ENCODE results near the gene XRCC5.

XRCC5 gene

DNA sequence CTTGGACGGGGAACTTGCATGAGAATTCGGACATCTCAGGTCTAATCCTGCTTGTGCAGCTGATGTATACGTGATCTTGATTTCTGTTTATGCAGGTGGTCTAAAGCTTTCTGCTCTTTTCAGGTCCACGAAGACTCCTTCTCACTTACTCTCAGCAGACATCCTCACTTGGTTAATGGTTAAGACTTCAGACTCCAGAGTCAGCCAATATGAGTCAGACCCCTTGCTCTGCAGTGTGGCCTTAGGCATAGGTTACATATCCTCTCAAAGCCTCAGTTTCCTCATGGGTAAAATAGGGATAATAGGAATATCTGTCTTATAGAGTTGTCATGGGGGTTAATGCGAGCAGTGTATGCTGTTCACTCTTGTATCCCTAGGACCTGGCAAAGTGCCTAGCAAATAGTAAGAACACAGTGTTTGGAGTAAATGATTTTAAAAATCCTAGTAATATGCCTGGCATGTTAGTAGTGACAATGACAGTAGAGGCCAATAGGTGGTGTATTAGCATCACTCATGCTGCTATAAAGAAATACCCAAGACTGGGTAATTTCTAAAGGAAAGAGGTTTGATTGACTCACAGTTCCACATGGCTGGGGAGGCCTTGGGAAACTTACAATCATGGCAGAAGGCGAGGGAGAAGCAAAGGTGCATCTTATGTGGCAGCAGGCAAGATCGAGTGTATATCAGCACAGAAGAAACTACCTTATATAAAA, 42.3 kb downstream of the XRCC5 start:
- no peak for DNase-seq (ENCODE audit: low read depth in 4 of 4, low spot score in 1 of 4)

GRCh38 chr2:216155954-216156353, 46.8 kb downstream of the XRCC5 start:
- no peak for DNase-seq (ENCODE audit: low read depth in 4 of 4, low spot score in 1 of 4)

- DNase-seq (ENCODE audit: low read depth in 4 of 4, low spot score in 1 of 4) = no peak
Observed at GRCh38 chr2:216156822-216157221, 47.7 kb downstream of the XRCC5 start.

DNA sequence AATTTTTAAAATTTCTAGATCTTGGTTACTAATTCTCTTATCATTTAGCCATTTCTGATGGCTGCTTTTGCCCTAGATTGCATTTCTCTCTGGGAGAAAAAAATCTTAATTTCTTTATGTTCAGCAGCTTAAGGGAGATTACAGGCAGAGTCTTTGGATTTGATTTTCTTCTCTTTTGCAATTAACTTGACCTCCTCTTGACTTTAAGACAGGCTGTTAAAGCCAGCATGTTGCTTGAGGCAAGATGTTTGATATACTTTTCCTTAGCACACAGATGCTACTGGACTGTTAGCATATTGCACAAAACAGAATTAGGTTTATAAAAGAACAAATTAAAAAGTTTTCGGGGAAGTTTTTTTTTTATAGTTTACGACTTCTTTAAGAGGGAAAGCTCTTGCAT, 50.0 kb downstream of the XRCC5 start:
- no peak for DNase-seq (ENCODE audit: low read depth in 4 of 4, low spot score in 1 of 4)

GRCh38 chr2:216159646-216160045, 50.5 kb downstream of the XRCC5 start:
- DNase-seq (ENCODE audit: low read depth in 4 of 4, low spot score in 1 of 4) = no peak

GRCh38 chr2:216160786-216161185, 51.6 kb downstream of the XRCC5 start:
- no peak for DNase-seq (ENCODE audit: low read depth in 4 of 4, low spot score in 1 of 4)

- DNase-seq (ENCODE audit: low read depth in 4 of 4, low spot score in 1 of 4) = no peak
Observed at GRCh38 chr2:216161967-216162366, 52.8 kb downstream of the XRCC5 start.

DNA sequence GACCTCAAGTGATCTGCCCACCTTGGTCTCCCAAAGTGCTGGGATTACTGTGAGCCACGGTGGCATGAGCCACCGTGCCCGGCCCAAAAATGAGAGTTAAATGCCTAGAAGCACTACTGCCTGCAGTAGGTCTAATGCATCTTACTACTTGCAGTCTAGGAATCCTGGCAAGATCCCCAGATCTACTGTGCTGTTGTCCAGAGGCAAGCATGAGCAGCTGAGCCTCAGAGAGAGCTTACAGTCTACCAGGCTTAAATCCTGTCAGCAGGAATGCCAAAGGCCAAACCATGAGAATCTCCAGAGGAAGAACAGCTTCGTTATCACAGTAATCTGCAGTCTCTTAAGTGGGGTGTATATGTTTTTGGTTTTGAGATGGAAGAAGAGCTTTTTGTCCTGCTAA, 54.4 kb downstream of the XRCC5 start:
- DNase-seq (ENCODE audit: low read depth in 4 of 4, low spot score in 1 of 4) = no peak

DNA sequence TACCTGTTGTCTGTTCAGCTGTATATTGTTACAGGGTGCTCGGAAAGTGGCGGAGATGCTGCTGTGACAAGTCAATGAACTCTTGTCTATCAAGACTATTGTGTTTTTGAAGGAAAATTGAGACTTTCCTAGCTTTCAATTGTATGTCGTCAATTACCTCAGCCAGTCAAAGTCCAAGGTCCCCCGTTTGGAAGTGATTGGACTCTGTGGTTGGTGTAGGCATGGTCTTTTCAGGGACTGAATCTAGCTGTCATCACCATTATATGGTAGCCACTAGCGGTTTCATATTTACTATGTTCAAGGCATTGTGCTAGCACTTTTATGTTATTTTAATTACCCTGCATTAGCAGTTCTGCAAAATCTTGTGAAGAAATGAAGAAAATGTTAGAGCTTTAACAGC, 54.9 kb downstream of the XRCC5 start:
- DNase-seq (ENCODE audit: low read depth in 4 of 4, low spot score in 1 of 4) = no peak

DNA sequence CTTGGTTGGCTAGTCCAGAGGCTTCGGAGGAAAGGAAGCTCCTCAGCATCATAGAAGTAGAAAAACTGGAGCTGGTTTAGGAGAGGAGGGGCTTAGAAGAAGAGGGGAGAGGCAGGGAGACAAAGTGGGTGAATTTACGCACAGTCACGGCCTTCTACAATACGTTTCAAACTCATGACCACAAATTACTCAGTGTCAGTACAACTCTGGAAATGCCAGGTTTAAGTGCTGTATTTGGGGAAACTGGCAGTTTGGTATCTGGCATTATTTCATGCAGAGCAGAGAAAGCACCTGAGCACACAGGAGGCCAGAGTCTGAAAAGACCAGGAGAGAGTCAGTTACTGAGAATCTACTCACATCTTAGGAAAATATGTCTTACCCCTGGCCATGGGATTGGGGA, 55.4 kb downstream of the XRCC5 start:
- no peak for DNase-seq (ENCODE audit: low read depth in 4 of 4, low spot score in 1 of 4)

- no peak for DNase-seq (ENCODE audit: low read depth in 4 of 4, low spot score in 1 of 4)
Observed at GRCh38 chr2:216165711-216166110, 56.6 kb downstream of the XRCC5 start.

- DNase-seq (ENCODE audit: low read depth in 4 of 4, low spot score in 1 of 4) = no peak
Observed at GRCh38 chr2:216169087-216169486, 59.9 kb downstream of the XRCC5 start.

GRCh38 chr2:216170076-216170763, 61.1 kb downstream of the XRCC5 start:
- no peak for DNase-seq (ENCODE audit: low read depth in 4 of 4, low spot score in 1 of 4)

DNA sequence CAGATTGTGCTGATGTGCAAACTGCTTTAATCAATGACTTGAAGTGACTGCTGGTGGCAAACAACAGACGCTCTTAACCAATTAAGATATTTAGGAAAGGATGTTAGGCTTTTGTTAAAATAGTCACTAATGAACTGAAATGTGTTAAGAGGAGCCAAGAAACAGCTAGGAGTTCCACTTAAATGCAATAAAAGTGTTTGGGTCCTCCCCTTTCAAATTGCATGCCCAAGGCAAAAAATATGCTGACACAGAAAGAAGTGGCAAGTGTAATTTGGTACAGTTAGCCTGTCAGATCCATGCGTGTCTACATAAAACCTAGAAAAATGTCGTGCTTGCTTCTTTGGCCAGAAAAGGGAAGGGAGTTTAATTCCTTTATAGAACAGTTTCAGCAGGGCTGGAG, 61.9 kb downstream of the XRCC5 start:
- DNase-seq (ENCODE audit: low read depth in 4 of 4, low spot score in 1 of 4) = no peak

DNA sequence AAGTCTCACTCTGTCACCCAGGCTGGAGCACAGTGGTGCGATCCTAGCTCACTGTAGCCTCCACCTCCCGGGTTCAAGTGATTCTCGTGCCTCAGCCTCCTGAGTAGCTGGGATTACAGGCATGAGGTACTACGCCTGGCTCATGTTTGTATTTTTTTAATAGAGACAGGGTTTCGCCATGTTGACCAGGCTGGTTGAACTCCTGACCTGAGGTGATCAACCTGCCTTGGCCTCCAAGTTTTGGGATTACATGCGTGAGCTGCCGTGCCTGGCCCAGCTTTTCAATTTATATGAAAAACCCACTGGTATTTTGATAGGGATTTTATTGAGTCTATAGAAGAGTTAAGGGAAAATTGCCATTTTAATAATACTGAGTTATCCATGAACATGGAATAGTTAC, 63.3 kb downstream of the XRCC5 start:
- DNase-seq (ENCODE audit: low read depth in 4 of 4, low spot score in 1 of 4) = no peak

- DNase-seq (ENCODE audit: low read depth in 4 of 4, low spot score in 1 of 4) = no peak
Observed at GRCh38 chr2:216179015-216179414, 69.9 kb downstream of the XRCC5 start.

DNA sequence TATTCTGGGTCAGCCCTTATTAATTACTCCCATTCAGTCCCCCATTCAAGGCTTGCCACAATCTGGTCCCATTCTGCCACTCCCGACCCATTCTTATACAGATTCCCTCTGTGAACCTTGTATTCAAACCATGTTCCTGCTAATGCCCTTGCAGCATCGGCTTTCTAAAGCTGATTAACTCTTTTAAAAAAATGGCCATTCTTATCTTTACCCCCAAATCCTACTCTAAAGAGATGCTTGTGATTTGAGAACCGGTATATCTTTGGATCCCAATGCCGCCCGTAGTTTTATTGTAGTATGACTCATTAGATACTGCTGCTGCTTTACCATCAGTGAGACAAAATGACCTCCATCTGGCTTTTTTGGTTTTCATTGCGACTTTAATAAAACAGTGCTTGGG, 72.2 kb downstream of the XRCC5 start:
- no peak for DNase-seq (ENCODE audit: low read depth in 4 of 4, low spot score in 1 of 4)

DNA sequence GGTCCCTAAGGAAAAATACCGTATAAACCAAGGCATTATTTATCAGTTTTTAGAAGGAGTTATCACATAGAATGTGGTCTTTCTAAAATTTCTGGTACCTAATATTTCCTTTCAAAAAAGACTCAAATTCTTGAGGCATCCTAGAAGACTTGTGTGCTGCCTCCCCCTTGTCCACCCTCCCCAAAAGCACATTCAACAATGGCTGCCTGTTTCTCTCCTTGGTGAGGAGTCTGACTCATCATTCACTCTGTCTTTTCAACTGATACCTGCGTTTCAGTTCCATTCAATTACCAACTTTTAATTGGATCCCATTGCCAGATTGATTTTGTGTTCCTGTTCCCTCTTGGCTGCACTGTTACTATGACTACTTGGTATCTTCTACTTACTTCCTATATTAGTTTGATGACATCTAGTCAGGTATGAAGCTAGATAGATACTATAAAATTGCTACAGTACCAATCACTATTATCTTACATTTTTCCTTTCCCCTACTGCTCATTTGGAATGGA, 72.9 kb downstream of the XRCC5 start:
- no peak for DNase-seq (ENCODE audit: low read depth in 4 of 4, low spot score in 1 of 4)

DNA sequence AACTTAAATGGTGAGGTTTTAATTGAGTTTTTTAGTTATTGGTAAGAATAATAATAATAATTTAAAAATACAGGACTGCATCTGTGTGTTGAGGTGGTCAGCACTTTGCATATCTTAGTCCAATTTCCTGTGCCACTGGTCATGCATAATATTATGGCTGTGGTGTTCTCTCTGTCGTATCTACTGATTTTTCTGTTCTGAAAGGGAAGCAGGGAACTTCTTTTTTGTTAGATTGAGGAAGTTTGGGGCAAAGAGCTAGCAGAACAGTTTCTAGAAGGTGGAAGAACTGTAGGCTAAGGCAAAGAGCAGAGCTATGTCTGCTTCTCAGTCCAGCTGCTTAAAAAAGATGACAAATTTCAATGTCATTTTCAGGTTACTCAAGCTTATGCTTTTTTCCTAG, 74.3 kb downstream of the XRCC5 start:
- DNase-seq (ENCODE audit: low read depth in 4 of 4, low spot score in 1 of 4) = no peak

GRCh38 chr2:216188559-216188850, 79.4 kb downstream of the XRCC5 start:
- DNase-seq (ENCODE audit: low read depth in 4 of 4, low spot score in 1 of 4) = no peak

- no peak for DNase-seq (ENCODE audit: low read depth in 4 of 4, low spot score in 1 of 4)
Observed at GRCh38 chr2:216188956-216189355, 79.8 kb downstream of the XRCC5 start.

GRCh38 chr2:216189410-216189809, 80.3 kb downstream of the XRCC5 start:
- no peak for DNase-seq (ENCODE audit: low read depth in 4 of 4, low spot score in 1 of 4)

GRCh38 chr2:216192181-216192580, 83.0 kb downstream of the XRCC5 start:
- DNase-seq (ENCODE audit: low read depth in 4 of 4, low spot score in 1 of 4) = no peak

Measured in stimulated activated CD4-positive, alpha-beta T cell treated with anti-CD3 and anti-CD28 coated beads, Interleukin-1b, Interleukin-23, amount 100 ng/mL, for 24 hours (primary cell).